Measurements from ENCODE around the gene MAN1C1.

DNA sequence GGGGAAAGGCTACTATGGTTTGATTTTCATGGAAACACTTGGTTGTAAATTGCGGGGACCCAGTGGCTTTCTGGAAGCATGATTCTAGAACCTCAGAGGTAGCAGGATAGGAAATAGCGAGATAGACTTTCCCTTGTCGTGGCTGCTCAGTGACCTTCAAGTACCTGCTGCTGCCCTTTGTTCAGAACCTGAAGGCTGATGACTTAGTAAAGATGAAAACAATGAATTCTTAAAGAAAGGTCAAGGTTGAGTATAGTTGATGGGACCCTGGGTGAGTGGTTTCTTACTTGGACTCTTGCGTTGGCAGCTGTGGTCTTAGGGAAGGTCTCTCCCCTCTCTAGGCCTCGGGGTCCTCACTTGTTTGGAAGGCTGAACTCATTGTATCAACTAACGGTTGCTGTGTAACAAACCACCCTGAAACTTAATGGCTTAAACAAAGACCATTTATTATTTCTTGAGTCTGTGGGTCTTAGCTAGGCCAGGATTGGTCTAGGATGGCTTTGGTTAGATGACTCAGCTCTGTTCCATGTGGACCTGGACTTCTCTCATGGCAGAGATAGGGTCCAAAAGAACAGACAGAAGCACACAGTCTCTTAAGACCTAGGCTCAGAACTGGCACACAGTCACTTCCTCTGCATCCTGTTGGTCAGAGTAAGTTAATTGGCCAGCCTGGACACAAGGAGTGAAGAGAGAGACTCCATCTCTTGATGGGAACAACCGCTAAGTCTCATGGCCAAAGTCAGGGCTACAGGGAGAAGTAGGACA is 94.2 kb downstream of the MAN1C1 start:
- TF ChIP-seq CTCF (IDR thresholded peaks at IDR 0.05) (no peak), POLR2AphosphoS5 (IDR thresholded peaks at IDR 0.05) (no peak), POLR2A (IDR thresholded peaks at IDR 0.05) (no peak), EP300 (IDR thresholded peaks at IDR 0.05) (no peak)
